ENCODE measurements around the gene CFAP410.
"Not testable (repeated sequence)": the region's sequence is repeated elsewhere in the genome, so short reads cannot be mapped to it uniquely, and the experiment has no call there.

The CFAP410 gene

GRCh38 chr21:44364151-44365053, 25.2 kb upstream of the CFAP410 start:
- Mint-ChIP-seq H3K4me3 (no peak overlapping the region), H3K36me3 (ENCODE audit: insufficient read depth) (peaks cover 3% of the 10 kb centered on the region), H3K27me3 (peaks cover 0 to 10% of the 10 kb centered on the region in 2 donors), H3K27ac (no peak overlapping the region), H3K9me3 (peaks cover 0 to 9% of the 10 kb centered on the region in 2 donors), H3K4me1 (ENCODE audit: low read depth in 2 of 2) (peaks cover 0 to 3% of the 10 kb centered on the region in 2 donors)
- DNase-seq: no peak
- no peak for ATAC-seq (replicated peaks)

GRCh38 chr21:44363278-44363677, 24.1 kb upstream of the CFAP410 start:
- H3K36me3 Mint-ChIP-seq (ENCODE audit: insufficient read depth): peaks cover 3% of the 10 kb centered on the region
- H3K27me3 Mint-ChIP-seq: peaks cover 0 to 10% of the 10 kb centered on the region in 2 donors
- DNase-seq (no peak), ATAC-seq (replicated peaks) (no peak)
- peaks cover 0 to 9% of the 10 kb centered on the region in 2 donors for H3K9me3 Mint-ChIP-seq
- no peak overlapping the region for H3K4me3 Mint-ChIP-seq
- peaks cover 0 to 3% of the 10 kb centered on the region in 2 donors for H3K4me1 Mint-ChIP-seq (ENCODE audit: low read depth in 2 of 2)
- no peak overlapping the region for H3K27ac Mint-ChIP-seq

DNA sequence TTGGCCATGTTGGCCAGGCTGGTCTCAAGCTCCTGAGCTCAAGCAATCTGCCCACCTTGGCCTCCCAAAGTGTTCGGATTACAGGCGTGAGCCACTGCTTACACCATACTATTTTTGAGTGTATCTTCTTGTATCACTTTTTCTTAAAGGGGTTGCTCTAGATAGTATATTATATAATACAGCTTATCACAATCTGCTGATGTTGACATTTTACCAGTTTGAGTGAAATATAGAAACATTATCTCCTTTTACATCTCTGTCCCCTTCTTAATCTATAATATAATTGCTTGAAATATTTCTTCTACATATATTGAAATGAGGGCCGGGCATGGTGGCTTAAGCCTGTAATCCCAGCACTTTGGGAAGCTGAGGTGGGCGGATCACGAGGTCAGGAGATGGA, 22.7 kb upstream of the CFAP410 start:
- not testable (repeated sequence) for H3K9me3 Mint-ChIP-seq; H3K36me3 Mint-ChIP-seq (ENCODE audit: insufficient read depth); H3K4me3 Mint-ChIP-seq; H3K4me1 Mint-ChIP-seq (ENCODE audit: low read depth in 2 of 2); ATAC-seq (replicated peaks); H3K27ac Mint-ChIP-seq; H3K27me3 Mint-ChIP-seq; DNase-seq

DNA sequence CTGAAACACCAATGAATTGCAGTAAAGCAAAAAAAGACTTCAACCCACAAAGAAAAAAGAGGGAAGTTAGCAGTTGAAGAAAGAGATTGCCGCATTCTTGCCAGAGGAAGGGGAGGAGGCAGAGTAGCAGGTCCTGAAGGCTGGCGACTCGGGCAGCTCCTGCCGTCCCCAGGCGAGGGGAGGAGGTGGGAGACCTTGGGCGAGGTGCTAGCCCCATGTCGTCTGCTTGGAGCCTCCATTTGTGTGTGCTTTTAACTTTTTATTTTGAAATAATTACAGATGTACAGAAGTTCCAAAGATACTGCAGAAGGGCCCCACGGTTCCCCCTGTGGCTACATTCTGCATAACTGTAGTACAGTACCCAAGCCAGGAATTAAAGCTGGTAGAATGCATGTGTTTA, 21.0 kb upstream of the CFAP410 start:
- DNase-seq (no peak), ATAC-seq (replicated peaks) (no peak)
- Mint-ChIP-seq H3K27me3 (peaks cover 0 to 10% of the 10 kb centered on the region in 2 donors), H3K4me3 (no peak overlapping the region), H3K27ac (no peak overlapping the region), H3K9me3 (peaks cover 0 to 9% of the 10 kb centered on the region in 2 donors), H3K36me3 (ENCODE audit: insufficient read depth) (peaks cover 6% of the 10 kb centered on the region), H3K4me1 (ENCODE audit: low read depth in 2 of 2) (peaks cover 9% of the 10 kb centered on the region in 2 donors)

DNA sequence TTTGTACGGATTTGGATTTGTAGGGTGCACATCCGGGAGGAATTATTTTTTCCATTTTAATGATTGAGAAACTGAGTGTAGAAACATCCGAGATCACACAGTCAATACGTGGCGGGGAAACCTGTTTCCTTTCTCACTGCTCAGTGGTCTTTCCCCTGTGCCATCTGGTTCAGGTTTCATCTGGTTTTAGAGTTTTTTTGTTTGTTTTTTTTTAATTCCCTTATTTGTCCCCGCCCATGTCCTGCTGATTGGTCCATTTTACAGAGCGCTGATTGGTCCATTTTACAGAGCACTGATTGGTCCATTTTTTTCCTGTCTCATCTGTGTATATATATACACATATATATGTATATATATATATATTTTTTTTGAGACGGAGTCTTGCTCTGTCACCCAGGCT, 20.2 kb upstream of the CFAP410 start:
- peaks cover 0 to 9% of the 10 kb centered on the region in 2 donors for H3K9me3 Mint-ChIP-seq
- ATAC-seq (replicated peaks) (no peak), DNase-seq (no peak)
- no peak overlapping the region for H3K27ac Mint-ChIP-seq
- no peak overlapping the region for H3K4me3 Mint-ChIP-seq
- H3K27me3 Mint-ChIP-seq: peaks cover 0 to 10% of the 10 kb centered on the region in 2 donors
- peaks cover 12 to 14% of the 10 kb centered on the region in 2 donors for H3K4me1 Mint-ChIP-seq (ENCODE audit: low read depth in 2 of 2)
- H3K36me3 Mint-ChIP-seq (ENCODE audit: insufficient read depth): peaks cover 6% of the 10 kb centered on the region

- H3K27me3 Mint-ChIP-seq: no peaks in the 10 kb centered on the region
- ATAC-seq (replicated peaks) (no peak), DNase-seq (no peak)
- H3K36me3 Mint-ChIP-seq (ENCODE audit: insufficient read depth): peaks cover 6% of the 10 kb centered on the region
- H3K9me3 Mint-ChIP-seq: no peaks in the 10 kb centered on the region
- no peak overlapping the region for H3K4me3 Mint-ChIP-seq
- peaks cover 20 to 32% of the 10 kb centered on the region in 2 donors for H3K4me1 Mint-ChIP-seq (ENCODE audit: low read depth in 2 of 2)
- H3K27ac Mint-ChIP-seq: no peak overlapping the region
Measured at GRCh38 chr21:44357064-44357837, 18.1 kb upstream of the CFAP410 start.

GRCh38 chr21:44356636-44357035, 17.4 kb upstream of the CFAP410 start:
- ATAC-seq (replicated peaks): no peak
- H3K27ac Mint-ChIP-seq: no peak overlapping the region
- H3K36me3 Mint-ChIP-seq (ENCODE audit: insufficient read depth): peaks cover 6% of the 10 kb centered on the region
- peaks cover 20 to 32% of the 10 kb centered on the region in 2 donors for H3K4me1 Mint-ChIP-seq (ENCODE audit: low read depth in 2 of 2)
- no peaks in the 10 kb centered on the region for H3K27me3 Mint-ChIP-seq
- DNase-seq: no peak
- no peaks in the 10 kb centered on the region for H3K9me3 Mint-ChIP-seq
- no peak overlapping the region for H3K4me3 Mint-ChIP-seq

- H3K4me3 Mint-ChIP-seq: no peak overlapping the region
- peaks cover 20 to 32% of the 10 kb centered on the region in 2 donors for H3K4me1 Mint-ChIP-seq (ENCODE audit: low read depth in 2 of 2)
- no peak for DNase-seq
- peak overlapping the region in 1 of 2 donors; percentile 33 for H3K27ac Mint-ChIP-seq
- ATAC-seq (replicated peaks): no peak
- peaks cover 6% of the 10 kb centered on the region for H3K36me3 Mint-ChIP-seq (ENCODE audit: insufficient read depth)
- H3K27me3 Mint-ChIP-seq: no peaks in the 10 kb centered on the region
- H3K9me3 Mint-ChIP-seq: no peaks in the 10 kb centered on the region
Measured at GRCh38 chr21:44356160-44356559, 17.0 kb upstream of the CFAP410 start.

DNA sequence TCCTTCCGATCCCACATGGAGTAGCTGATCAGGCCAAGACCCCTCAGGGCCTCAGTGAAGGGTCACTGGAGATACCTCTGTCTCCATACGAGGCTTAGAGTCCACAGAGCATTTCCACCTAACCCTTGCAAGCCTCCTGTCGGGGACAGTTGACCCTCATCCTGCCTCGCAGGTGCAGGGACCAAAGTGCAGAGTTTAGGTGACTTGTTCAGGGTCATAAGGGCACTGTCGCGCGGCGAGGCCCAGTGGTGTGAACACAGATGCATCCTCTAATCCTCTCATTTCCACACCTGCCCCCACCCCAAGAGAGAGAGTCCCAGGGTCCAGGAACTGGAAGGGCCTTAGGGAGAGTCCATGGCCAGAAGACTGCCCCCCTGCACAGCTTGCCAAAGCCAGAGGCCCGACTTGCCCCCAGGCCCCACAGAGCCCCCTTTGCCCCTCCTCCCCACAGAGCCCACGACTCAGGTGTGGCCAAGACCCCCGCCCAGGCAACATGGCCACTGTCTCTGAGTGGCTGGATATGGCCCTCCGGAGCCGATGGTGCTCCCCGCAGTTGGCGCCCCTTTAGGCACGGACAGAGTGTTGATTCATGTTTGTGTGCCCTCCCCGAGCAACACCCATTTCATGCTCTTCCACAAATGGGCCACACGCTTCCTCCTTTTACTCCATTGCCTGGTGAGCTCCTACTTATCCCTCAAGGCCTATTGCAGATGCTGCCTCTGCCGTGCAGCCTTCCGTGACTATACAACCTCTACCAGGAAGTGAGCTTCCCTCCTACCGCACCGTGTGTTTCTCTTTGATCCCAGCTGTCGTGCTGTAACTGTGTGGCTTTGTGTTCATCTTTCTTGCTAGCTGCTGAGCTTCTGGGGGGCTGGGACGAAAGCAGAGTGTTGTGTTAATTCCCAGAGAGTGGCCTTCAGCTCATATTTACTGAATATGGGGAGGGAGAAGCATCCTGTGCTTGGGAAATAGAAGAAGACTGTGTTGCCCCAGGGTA, 15.9 kb upstream of the CFAP410 start:
- peaks cover 20 to 32% of the 10 kb centered on the region in 2 donors for H3K4me1 Mint-ChIP-seq (ENCODE audit: low read depth in 2 of 2)
- H3K36me3 Mint-ChIP-seq (ENCODE audit: insufficient read depth): peaks cover 6% of the 10 kb centered on the region
- ATAC-seq (replicated peaks): no peak
- H3K4me3 Mint-ChIP-seq: peak overlapping the region; percentile 55 to 82
- H3K9me3 Mint-ChIP-seq: no peaks in the 10 kb centered on the region
- no peaks in the 10 kb centered on the region for H3K27me3 Mint-ChIP-seq
- peak overlapping the region; percentile 23 to 33 for H3K27ac Mint-ChIP-seq
- DNase-seq: no peak

DNA sequence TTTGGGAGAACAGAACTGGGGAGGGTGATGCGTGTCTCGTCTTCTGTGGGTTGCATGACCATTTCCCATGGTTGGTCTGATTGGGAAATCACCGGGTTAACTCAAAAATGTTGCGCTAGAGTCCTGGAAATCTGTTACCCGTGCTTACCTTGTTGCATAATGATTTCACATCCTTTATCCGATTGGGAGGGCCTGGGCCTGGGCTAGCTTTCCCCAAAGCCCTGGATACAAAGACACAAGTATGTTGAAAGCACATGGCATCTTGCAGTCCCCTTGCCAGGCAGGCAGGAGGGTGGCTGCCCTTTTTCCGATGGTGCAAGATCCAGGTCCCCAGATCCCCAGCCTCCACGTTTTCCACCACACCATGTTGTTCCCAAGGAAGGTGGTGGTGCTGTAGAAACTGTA, 14.8 kb upstream of the CFAP410 start:
- Mint-ChIP-seq H3K4me1 (ENCODE audit: low read depth in 2 of 2) (peaks cover 20 to 32% of the 10 kb centered on the region in 2 donors), H3K36me3 (ENCODE audit: insufficient read depth) (peaks cover 3% of the 10 kb centered on the region), H3K27me3 (peaks cover 0 to 7% of the 10 kb centered on the region in 2 donors), H3K9me3 (no peaks in the 10 kb centered on the region), H3K4me3 (peak overlapping the region; percentile 80 to 82), H3K27ac (peak overlapping the region in 1 of 2 donors; percentile 23)
- ATAC-seq (replicated peaks) (no peak), DNase-seq (no peak)

DNA sequence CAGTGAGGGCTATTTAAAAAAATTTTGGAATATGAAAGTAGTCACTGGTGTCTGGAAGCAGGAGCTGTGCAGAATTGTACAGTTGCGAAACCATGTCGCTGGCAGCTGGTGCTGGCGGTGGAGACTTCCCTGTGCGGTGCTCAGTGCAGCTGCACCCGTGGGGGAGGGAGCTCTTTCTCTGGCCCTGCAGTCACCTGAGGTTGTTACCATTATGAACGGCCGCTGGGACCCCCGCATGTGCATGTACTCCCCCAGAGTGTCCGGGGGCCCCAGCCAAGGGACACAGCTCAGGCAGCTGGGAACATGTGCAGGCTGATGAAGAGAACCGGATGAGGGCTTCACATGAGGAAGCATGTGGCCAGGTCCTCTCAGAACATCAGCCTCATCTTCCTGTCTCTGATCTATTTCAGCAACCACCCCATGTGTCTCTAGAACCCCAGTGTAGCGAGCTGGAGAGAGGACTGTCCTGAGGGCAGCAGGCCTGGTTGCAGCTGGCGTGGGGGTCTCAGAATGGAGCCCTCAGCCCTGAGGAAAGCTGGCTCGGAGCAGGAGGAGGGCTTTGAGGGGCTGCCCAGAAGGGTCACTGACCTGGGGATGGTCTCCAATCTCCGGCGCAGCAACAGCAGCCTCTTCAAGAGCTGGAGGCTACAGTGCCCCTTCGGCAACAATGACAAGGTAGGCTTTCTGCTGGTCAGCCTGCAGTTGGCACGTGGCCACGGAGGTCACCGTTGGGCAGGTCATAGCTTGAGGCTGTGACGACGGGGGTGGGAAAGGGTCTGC, 14.2 kb upstream of the CFAP410 start, which contains the start of gene TRPM2:
TRPM2 (plus strand) TSS at position 431 of the 780 bp plus-strand sequence; CDS start at position 511, 80 bp downstream.
- H3K27me3 Mint-ChIP-seq: peaks cover 0 to 14% of the 10 kb centered on the region in 2 donors
- ATAC-seq (replicated peaks): peak; percentile 88
- peaks cover 20 to 32% of the 10 kb centered on the region in 2 donors for H3K4me1 Mint-ChIP-seq (ENCODE audit: low read depth in 2 of 2)
- peaks cover 3% of the 10 kb centered on the region for H3K36me3 Mint-ChIP-seq (ENCODE audit: insufficient read depth)
- no peaks in the 10 kb centered on the region for H3K9me3 Mint-ChIP-seq
- no peak for DNase-seq
- peak within 1 kb of the TSS in 1 of 2 donors; percentile 77 for H3K27ac Mint-ChIP-seq
- H3K4me3 Mint-ChIP-seq: peak within 1 kb of the TSS; percentile 80 to 82

GRCh38 chr21:44352253-44352860, 13.2 kb upstream of the CFAP410 start:
- no peaks in the 10 kb centered on the region for H3K9me3 Mint-ChIP-seq
- H3K4me1 Mint-ChIP-seq (ENCODE audit: low read depth in 2 of 2): peaks cover 20 to 32% of the 10 kb centered on the region in 2 donors
- no peak for ATAC-seq (replicated peaks)
- peak overlapping the region in 1 of 2 donors; percentile 47 for H3K27ac Mint-ChIP-seq
- H3K4me3 Mint-ChIP-seq: peak overlapping the region; percentile 80 to 82
- no peak for DNase-seq
- peaks cover 0 to 14% of the 10 kb centered on the region in 2 donors for H3K27me3 Mint-ChIP-seq
- H3K36me3 Mint-ChIP-seq (ENCODE audit: insufficient read depth): peaks cover 3% of the 10 kb centered on the region

Measured in effector memory CD8-positive, alpha-beta T cell (primary cell).